Ureter (tissue), 1 donor: ENCODE results near the gene PRSS37. TPM values are rescaled to one million over a fixed set of nuclear protein-coding genes. Genes with fewer than 3 reads are reported as not detected.
"Not testable (repeated sequence)": the region's sequence is repeated elsewhere in the genome, so short reads cannot be mapped to it uniquely, and the experiment has no call there.

ENCODE experiments used
- DNase-seq: peaks from one replicate; pipeline ENCODE4 v3.0.0-alpha.2; 2020; ENCODE audit warnings: low spot score
- total RNA-seq: library from RNA; stranded (reverse); gene quantifications from one replicate; pipeline ENCODE4 v1.2.4, GENCODE V29; 2023
- donor health status: DM: yes; HTN: yes; CAD: no.

PRSS37 gene
- total RNA-seq: not detected

GRCh38 chr7:141841385-141841784 lies at the start of gene PRSS37:
TSS of gene PRSS37 (minus strand) at chr7:141841485. CDS start at chr7:141841049, 436 bp downstream.
- DNase-seq: no peak

GRCh38 chr7:141889321-141889720 lies 48.0 kb upstream of the PRSS37 start:
- no peak for DNase-seq

GRCh38 chr7:141884539-141885225 lies 43.4 kb upstream of the PRSS37 start:
- no peak for DNase-seq

- DNase-seq: no peak
These were observed 39.7 kb upstream of the PRSS37 start for GRCh38 chr7:141880960-141881359.

GRCh38 chr7:141877365-141877764 lies 36.1 kb upstream of the PRSS37 start:
- no peak for DNase-seq

GRCh38 chr7:141876371-141876770 lies 35.1 kb upstream of the PRSS37 start:
- DNase-seq: no peak

- no peak for DNase-seq
These were observed 34.2 kb upstream of the PRSS37 start for GRCh38 chr7:141875453-141875852.

- DNase-seq: no peak
These were observed 33.5 kb upstream of the PRSS37 start for GRCh38 chr7:141874787-141875186.

- DNase-seq: no peak
These were observed 31.6 kb upstream of the PRSS37 start for GRCh38 chr7:141872931-141873330.

- no peak for DNase-seq
These were observed 25.7 kb upstream of the PRSS37 start for GRCh38 chr7:141866974-141867373.

- DNase-seq: no peak
These were observed 23.6 kb upstream of the PRSS37 start for GRCh38 chr7:141864765-141865447.

GRCh38 chr7:141860207-141860606 lies 18.9 kb upstream of the PRSS37 start:
- DNase-seq: no peak

GRCh38 chr7:141847996-141848395 lies 6.7 kb upstream of the PRSS37 start:
- no peak for DNase-seq

GRCh38 chr7:141844256-141844655 lies 3.0 kb upstream of the PRSS37 start:
- DNase-seq: no peak

GRCh38 chr7:141842904-141843303 lies 1.6 kb upstream of the PRSS37 start:
- no peak for DNase-seq

- no peak for DNase-seq
These were observed 577 bp downstream of the PRSS37 start for GRCh38 chr7:141840708-141841107.

GRCh38 chr7:141839256-141839655 lies 2.0 kb downstream of the PRSS37 start:
- DNase-seq: no peak

- no peak for DNase-seq
These were observed 2.7 kb downstream of the PRSS37 start for GRCh38 chr7:141838581-141838980.

GRCh38 chr7:141837683-141838082 lies 3.6 kb downstream of the PRSS37 start:
- DNase-seq: no peak

GRCh38 chr7:141822432-141822831 lies 18.9 kb downstream of the PRSS37 start:
- not testable (repeated sequence) for DNase-seq

GRCh38 chr7:141820067-141820466 lies 21.2 kb downstream of the PRSS37 start:
- DNase-seq: no peak

- DNase-seq: no peak
These were observed 48.8 kb downstream of the PRSS37 start for GRCh38 chr7:141792526-141792925.

- DNase-seq: no peak
These were observed 51.4 kb downstream of the PRSS37 start, which contains the start of gene TAS2R5 for GRCh38 chr7:141789917-141790316. TSS of gene TAS2R5 (plus strand) at chr7:141790217. CDS start at chr7:141790362, 145 bp downstream.
